ENCODE measurements around the gene NFIB.

GRCh38 chr9:14260101-14260500 lies 53.8 kb downstream of the NFIB start:
- TF ChIP-seq, protein P1, sequence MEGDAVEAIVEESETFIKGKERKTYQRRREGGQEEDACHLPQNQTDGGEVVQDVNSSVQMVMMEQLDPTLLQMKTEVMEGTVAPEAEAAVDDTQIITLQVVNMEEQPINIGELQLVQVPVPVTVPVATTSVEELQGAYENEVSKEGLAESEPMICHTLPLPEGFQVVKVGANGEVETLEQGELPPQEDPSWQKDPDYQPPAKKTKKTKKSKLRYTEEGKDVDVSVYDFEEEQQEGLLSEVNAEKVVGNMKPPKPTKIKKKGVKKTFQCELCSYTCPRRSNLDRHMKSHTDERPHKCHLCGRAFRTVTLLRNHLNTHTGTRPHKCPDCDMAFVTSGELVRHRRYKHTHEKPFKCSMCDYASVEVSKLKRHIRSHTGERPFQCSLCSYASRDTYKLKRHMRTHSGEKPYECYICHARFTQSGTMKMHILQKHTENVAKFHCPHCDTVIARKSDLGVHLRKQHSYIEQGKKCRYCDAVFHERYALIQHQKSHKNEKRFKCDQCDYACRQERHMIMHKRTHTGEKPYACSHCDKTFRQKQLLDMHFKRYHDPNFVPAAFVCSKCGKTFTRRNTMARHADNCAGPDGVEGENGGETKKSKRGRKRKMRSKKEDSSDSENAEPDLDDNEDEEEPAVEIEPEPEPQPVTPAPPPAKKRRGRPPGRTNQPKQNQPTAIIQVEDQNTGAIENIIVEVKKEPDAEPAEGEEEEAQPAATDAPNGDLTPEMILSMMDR (conservative IDR thresholded peaks at IDR 0.05; ENCODE audit: low read length), result no peak
- TF ChIP-seq EZH2phosphoT487 (IDR thresholded peaks at IDR 0.05; ENCODE audit: borderline replicate concordance), result no peak
